Endothelial cell of hepatic sinusoid (primary cell): Measurements from ENCODE around the gene PHLDB1.
"Not testable (repeated sequence)": the region's sequence is repeated elsewhere in the genome, so short reads cannot be mapped to it uniquely, and the experiment has no call there.

Experiments used
- in situ Hi-C: cut with HindIII; loops from 2 replicates; pipeline ENCODE4 v1.10.0; 2017; ENCODE audit warnings: low sequenced_read_pairs

PHLDB1 gene

DNA sequence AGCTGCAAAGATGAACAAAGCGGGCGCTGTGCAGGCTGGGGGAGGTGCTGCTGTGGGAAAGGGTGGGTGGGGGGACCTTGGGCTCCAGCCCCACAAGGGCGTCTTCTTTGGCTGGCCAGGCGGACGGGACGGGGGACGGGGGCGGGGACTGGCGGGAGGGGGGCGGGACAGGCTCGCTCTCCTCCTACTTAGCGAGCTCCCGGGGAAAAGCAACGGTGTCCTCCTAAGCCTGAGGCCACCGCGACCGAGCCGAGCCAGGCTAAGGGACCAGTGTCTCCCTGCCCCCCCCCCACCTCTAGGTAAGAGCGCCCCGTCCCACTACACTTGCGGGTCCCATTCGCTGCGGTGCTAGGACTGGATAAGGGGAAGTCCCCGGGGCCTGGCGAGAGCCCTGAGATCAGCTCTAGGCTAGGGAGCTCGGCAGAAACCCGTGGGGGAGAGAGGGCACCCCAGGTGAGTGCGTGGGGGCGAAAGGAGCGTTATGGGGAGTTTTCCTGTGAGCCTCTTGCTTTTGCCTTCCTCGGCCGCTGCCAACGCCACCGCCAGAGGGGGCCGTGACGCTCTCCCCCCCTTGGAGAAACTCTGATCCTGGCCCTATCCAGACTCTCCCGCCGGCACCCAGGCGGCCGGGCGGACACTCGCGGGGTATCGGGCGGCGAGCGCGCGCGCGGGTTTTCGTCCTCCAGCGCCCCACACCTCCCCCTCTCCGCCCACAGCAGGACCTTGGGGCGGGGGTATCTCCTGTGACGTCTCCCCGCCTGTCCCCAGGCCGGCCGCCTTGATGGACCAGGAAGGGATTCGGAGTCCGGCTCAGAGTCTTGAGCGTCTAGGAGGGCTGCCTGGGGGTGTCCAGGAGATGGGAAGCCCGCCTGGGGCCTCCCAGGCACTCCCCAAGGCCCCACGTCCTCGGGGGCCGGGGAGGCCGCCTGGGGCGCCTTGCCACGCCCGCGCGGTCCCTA, at the start of gene PHLDB1:
Gene PHLDB1, plus strand, starts transcription at position 215 of the 959 bp plus-strand sequence. CDS start 6,222 bp downstream, outside the sequence.
- in situ Hi-C loops = no loop called here

- in situ Hi-C loops = no loop called here
Measured at GRCh38 chr11:118560806-118561205, 46.6 kb upstream of the PHLDB1 start.

- in situ Hi-C loops = no loop called here
Measured at GRCh38 chr11:118565051-118565450, 42.4 kb upstream of the PHLDB1 start.

DNA sequence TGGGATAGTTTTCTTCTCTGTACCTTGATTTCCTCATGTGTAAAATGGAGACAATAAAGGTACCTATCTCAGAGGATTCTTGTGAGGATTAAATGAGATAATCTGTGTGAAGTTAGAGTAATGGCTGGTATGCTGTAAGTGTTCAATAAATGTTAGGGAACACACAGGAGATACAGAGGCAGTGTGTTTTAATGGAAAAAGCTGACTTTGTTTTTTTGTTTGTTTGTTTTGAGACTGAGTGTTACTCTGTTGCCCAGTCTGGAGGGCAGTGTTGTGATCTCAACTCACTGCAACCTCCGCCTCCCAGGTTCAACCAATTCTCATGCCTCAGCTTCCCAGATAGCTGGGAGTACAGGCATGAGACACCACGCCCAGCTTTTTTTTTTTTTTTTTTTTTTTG, 37.7 kb upstream of the PHLDB1 start:
- in situ Hi-C loops = no loop called here

DNA sequence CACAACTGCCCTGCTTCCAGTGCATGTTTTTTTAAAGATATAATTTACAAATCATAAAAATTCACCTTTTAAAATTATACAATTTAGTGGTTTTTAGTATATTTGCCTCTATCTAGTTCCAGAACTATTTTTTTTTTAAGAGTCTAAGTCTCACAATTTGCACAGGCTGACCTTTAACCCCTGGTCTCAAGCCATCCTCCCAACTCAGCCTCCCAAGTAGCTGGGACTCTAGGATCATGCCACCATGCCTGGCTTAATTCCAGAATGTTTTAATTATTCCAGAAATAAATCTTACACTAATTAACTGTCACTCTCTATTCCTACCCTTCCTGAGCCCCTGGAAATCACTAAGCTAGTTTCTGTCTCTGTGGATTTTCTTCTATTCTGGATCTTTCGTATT, 36.6 kb upstream of the PHLDB1 start:
- in situ Hi-C loops = no loop called here

DNA sequence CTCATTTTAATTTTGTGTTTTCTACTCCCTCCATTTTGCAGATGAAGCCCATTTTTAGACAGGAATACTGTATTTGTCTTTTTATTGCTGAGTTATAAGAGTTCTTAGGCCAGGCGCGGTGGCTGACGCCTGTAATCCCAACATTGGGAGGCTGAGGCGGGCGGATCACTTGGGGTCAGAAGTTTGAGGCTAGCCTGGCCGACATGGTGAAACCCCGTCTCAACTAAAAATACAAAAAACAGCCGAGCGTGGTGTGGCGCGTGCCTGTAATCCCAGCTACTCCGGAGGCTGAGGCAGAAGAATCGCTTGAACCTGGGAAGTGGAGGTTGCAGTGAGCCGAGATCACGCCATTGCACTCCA, 35.7 kb upstream of the PHLDB1 start:
- in situ Hi-C loops = not testable (repeated sequence)

DNA sequence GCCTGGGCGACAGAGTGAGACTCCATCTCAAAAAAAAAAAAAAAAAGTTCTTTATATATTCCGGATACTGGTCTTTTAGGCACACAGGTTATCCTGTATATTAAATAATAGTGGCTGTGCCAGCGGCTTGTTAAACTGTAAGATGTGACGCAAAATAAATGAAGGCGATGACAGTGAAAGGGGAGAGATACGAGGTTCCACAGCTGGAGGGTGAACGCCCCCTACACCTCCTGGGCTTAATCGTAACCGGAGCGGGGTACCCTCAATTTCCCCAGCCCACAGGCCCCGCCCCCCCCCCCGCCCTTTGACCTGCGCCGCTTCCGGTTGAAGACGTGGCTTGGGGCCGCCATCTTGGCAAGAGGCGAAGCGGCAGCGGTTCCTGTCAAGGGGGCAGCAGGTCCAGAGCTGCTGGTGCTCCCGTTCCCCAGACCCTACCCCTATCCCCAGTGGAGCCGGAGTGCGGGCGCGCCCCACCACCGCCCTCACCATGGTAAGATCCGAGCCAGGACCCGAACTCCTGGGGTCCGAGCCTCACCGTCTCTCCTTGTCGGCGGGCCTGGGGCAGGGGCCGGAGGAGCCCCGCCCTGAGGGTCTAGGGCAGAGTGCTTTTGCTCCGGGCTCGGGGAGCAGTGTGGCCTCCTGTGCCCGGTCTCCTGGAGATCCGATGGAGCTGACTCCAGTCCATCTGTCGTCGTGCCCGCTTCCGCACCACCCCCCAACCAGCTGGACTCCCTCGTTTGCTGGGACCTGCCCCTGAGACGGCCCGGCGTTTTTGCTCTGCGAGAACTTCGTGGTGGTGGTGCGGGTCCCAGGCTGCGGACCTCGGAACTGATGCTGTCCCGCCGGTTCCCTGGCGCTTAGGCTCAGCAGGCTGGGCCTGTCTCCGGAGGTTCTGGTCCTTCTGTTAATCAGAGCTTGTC, 35.1 kb upstream of the PHLDB1 start, which contains the start of gene ARCN1:
Gene ARCN1, plus strand, starts transcription at position 349 of the 920 bp plus-strand sequence. Its CDS starts 139 bp downstream, at position 488.
- in situ Hi-C loops = no loop called here

DNA sequence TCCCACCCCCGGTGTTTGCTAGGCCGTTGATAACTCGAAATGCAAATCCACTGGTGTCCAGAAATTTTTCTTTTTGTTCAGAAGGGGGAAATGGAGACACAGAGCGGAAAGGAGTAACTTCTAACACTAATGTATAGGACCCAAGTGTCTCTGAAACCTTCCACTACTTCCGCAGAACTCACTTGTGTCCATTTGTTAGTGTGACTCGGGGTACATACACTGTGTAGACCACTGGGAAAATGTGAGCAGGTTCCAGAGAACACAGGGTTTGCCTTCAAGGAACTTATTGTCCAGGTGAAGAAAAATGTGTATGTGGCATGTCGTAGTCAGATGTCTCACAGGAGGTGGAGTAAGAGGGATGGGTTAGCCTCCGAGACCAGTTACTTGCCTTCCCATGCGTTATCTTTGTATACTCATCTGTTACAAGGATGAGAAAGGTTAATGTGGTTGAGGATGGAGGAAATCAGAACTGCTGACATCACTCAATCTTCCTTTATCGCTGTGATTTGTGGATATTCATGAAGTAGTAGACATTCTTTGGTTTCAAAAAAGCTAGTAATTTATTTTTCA, 34.3 kb upstream of the PHLDB1 start:
- in situ Hi-C loops = no loop called here

DNA sequence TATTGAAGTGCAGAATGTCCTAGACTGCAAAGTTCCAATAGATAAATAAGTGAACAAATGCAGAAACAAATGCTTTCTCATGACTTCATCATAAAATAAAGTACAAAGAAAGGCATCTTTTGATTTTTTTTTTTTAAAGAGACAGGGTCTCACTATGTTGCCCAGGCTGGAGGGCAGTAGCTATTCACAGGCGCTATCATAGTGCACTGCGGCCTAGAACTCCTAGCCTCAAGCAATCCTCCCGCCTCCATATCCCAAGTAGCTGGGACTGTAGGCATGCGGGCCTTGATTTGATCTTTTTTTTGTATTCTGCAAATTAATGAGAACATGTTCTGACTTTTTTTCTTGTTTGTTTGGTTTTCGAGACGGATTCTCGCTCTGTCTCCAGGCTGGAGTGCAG, 32.8 kb upstream of the PHLDB1 start:
- in situ Hi-C loops = no loop called here

- in situ Hi-C loops = not testable (repeated sequence)
Measured at GRCh38 chr11:118577995-118578394, 29.4 kb upstream of the PHLDB1 start.

DNA sequence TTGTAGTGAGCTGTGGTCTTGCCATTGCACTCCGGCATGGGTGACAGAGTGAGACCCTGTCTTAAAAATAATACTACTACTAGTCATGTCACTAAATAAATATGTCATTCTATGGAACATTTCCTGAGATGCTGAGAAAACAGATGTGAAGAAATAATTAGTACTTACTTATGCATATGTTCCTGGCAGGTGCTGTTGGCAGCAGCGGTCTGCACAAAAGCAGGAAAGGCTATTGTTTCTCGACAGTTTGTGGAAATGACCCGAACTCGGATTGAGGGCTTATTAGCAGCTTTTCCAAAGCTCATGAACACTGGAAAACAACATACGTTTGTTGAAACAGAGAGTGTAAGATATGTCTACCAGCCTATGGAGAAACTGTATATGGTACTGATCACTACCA, 26.4 kb upstream of the PHLDB1 start:
- in situ Hi-C loops = no loop called here

GRCh38 chr11:118587952-118588351, 19.5 kb upstream of the PHLDB1 start:
- in situ Hi-C loops = no loop called here

GRCh38 chr11:118592616-118593367, 14.6 kb upstream of the PHLDB1 start:
- in situ Hi-C loops = no loop called here

DNA sequence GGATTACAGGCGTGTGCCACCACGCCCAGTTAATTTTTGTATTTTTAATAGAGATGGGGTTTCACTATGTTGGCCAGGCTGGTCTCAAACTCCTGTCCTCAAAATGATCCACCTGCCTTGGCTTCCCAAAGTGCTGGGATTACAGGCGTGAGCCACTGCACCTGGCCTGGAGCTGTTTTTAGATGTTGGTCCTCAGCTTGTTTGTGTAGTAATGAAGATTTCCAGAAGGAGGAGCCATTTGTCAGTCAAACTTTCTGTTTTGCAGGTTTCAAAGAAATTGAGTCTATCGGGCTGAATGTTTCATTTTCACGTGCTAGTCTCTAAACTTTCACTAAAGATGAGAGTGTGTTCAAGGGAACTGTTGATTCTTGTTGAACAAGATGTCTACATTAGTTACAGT, 12.4 kb upstream of the PHLDB1 start:
- in situ Hi-C loops = not testable (repeated sequence)

GRCh38 chr11:118596224-118597146, 10.9 kb upstream of the PHLDB1 start:
- in situ Hi-C loops = no loop called here

DNA sequence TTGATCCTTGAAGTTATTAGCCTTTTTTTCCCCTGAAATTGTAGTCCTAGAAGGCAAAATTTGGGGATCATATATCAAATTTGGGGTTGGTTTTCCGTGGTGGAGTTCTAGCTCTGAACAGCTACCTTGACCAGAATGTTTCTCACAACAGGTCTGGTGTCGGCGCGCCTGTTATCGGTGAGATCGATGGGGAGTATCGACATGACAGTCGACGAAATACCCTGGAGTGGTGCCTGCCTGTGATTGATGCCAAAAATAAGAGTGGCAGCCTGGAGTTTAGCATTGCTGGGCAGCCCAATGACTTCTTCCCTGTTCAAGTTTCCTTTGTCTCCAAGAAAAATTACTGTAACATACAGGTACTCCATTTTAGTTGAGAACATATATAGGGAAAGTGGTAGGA, 9.9 kb upstream of the PHLDB1 start:
- in situ Hi-C loops = no loop called here

GRCh38 chr11:118602331-118602730, 5.1 kb upstream of the PHLDB1 start:
- in situ Hi-C loops = no loop called here

DNA sequence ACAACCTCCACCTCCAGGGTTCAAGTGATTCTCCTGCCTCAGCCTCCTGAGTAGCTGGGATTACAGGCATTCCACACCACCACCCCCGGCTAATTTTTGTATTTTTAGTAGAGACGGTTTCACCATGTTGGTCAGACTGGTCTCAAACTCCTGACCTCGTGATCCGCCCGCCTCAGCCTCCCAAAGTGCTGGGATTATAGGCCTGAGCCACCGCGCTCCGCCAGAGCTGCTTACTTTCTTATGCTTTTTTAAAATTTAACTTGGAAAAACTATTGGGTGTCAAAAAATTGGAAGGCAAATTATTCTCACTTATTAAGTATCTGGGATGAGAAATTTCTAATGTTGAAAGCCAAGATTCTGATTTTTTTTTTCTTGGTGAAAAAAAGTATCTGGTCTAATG, 3.7 kb upstream of the PHLDB1 start:
- in situ Hi-C loops = not testable (repeated sequence)

DNA sequence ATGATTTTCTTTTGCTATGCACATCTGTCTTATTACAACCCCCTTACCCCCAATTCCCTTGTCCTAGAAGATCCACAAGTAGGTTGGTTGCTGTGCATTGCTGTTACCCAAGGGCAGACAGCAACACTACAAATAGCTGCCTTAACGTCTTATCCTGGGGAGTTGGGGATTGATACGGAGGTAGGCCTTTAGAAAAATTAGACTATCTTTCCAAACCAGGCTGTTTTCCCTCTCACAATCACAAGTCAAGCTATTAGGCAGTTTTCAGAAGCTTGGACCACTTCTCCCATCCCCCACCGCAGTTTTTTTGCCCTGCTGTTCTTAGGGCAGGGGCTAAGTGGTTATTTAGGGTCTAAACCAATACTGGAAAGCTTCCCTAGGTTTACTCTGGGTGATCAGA, 2.8 kb upstream of the PHLDB1 start:
- in situ Hi-C loops = no loop called here
